HepG2 (cell line): ENCODE measurements around the gene SPTAN1. TPM values are rescaled to one million over a fixed set of nuclear protein-coding genes. Genes with fewer than 3 reads are reported as not detected.

ENCODE experiments used
- ATAC-seq: fragments of 200-7000 bp; cut with Tn5 transposase; 3 replicates; pipeline ENCODE4 v1.9.1; 2020; ENCODE audit warnings: mild to moderate bottlenecking, moderate library complexity
- BruUV-seq: library from RNA; stranded (reverse); fragments of 400-500 nt; replicated peaks from 2 replicates; lab custom pipeline; 2021; lab: Mats Ljungman, UMichigan
- CTCF ChIA-PET: fragments of 300-600 bp; formaldehyde crosslinking; extraction: SDS; loops from one replicate; lab custom pipeline; 2021; ENCODE audit warnings: low total read pairs, inconsistent platforms, low intra/inter-chr PET ratio; lab: Yijun Ruan, JAX
- POLR2A ChIA-PET: fragments of 350-600 bp; sonication (Branson Sonifier 250); formaldehyde crosslinking; loops from one replicate; lab custom pipeline; 2020; ENCODE audit warnings: antibody characterized with exemption, inconsistent platforms; lab: Yijun Ruan, JAX
- DNase-seq: peaks from one replicate; pipeline ENCODE4 v3.0.0-alpha.2; 2015; ENCODE audit warnings: low spot score
- FAIRE-seq: peaks from 3 replicates; lab custom pipeline; 2011; peaks lifted over from hg19 to GRCh38; lab: Jason Lieb, UNC
- H2AFZ ChIP-seq: one replicate; pipeline ENCODE4 v1.6.1; 2011; ENCODE audit warnings: low read length, inconsistent platforms
- H3K27ac ChIP-seq: fragments of 300-600 bp; 3 replicates; pipeline ENCODE4 v1.8.0; 2011; ENCODE audit warnings: mixed run types, mild to moderate bottlenecking, mixed read lengths, low read length, inconsistent platforms; ENCODE audit not compliant: insufficient read depth; ENCODE audit errors: extremely low read length
- H3K27me3 ChIP-seq, 2 experiments: fragments of 200-600 bp in 1 of 2; 2 replicates in 1 of 2; 3 replicates in 1 of 2; pipeline versions ENCODE4 v1.6.0 to v1.8.0; 2011; ENCODE audit warnings: low read length in 2 of 2, mild to moderate bottlenecking in 2 of 2, moderate library complexity in 2 of 2, inconsistent platforms in 1 of 2; ENCODE audit not compliant: insufficient read depth in 2 of 2, control insufficient read depth in 1 of 2
- H3K36me3 ChIP-seq, 2 experiments: fragments of 200-600 bp in 1 of 2; replicated peaks in 1 of 2; 2 replicates in 1 of 2; 3 replicates in 1 of 2; pipeline versions ENCODE4 v1.5.1 to v1.8.0; 2011; ENCODE audit warnings: low read length in 2 of 2, inconsistent platforms in 1 of 2; ENCODE audit not compliant: insufficient read depth in 2 of 2, control insufficient read depth in 1 of 2
- H3K4me1 ChIP-seq: 2 replicates; pipeline ENCODE4 v1.5.1; 2012; ENCODE audit warnings: low read length, inconsistent platforms; ENCODE audit not compliant: insufficient read depth
- H3K4me2 ChIP-seq: 2 replicates; pipeline ENCODE4 v1.6.0; 2011; ENCODE audit warnings: low read depth, low read length, inconsistent platforms
- H3K4me3 ChIP-seq, 3 experiments: fragments of 200-600 bp in 1 of 3; sonication (generic), shearing (Covaris generic) in 1 of 3; replicated peaks in 1 of 3; 2 replicates each; pipeline ENCODE4 v1.5.1; 2011 to 2016; ENCODE audit warnings: low read length in 3 of 3, inconsistent platforms in 2 of 3, low read depth in 2 of 3, mild to moderate bottlenecking in 2 of 3, control low read depth in 1 of 3, mixed read lengths in 1 of 3; ENCODE audit not compliant: insufficient read depth in 1 of 3
- H3K79me2 ChIP-seq: one replicate; pipeline ENCODE4 v1.6.1; 2011; ENCODE audit warnings: low read length, inconsistent platforms; ENCODE audit not compliant: insufficient read depth
- H3K9ac ChIP-seq: 2 replicates; pipeline ENCODE4 v1.6.0; 2011; ENCODE audit warnings: mild to moderate bottlenecking, low read depth, low read length, inconsistent platforms; ENCODE audit not compliant: insufficient read depth
- H3K9me3 ChIP-seq: 2 replicates; pipeline ENCODE4 v1.5.1; 2012; ENCODE audit warnings: mild to moderate bottlenecking, low read length
- H4K20me1 ChIP-seq: 2 replicates; pipeline ENCODE4 v1.6.0; 2011; ENCODE audit warnings: inconsistent platforms, mild to moderate bottlenecking, low read length, moderate library complexity; ENCODE audit not compliant: insufficient read depth
- ATF2 ChIP-seq: sonication (generic); formaldehyde crosslinking; IDR thresholded peaks from 2 replicates; pipeline ENCODE4 v1.4.0; 2020; ENCODE audit warnings: missing genetic modification reagents
- CEBPZ ChIP-seq: IDR thresholded peaks from 2 replicates; pipeline ENCODE4 v1.6.1; 2012; ENCODE audit warnings: low read length, improper control_type of control experiment
- DMAP1 ChIP-seq: IDR thresholded peaks from 2 replicates; pipeline ENCODE4 v1.6.1; 2016
- FOXC1 ChIP-seq: sonication (generic); formaldehyde crosslinking; IDR thresholded peaks from 2 replicates; pipeline ENCODE4 v1.8.0; 2022; ENCODE audit warnings: mild to moderate bottlenecking, missing genetic modification reagents, borderline replicate concordance
- PRDM10 ChIP-seq: sonication (generic); formaldehyde crosslinking; IDR thresholded peaks from 2 replicates; pipeline ENCODE4 v1.4.0; 2020; ENCODE audit warnings: low read depth, missing genetic modification reagents
- ZNF496 ChIP-seq: sonication (generic); formaldehyde crosslinking; IDR thresholded peaks from 2 replicates; pipeline ENCODE4 v1.8.1; 2023; ENCODE audit warnings: mild to moderate bottlenecking, moderate library complexity, missing genetic modification reagents; ENCODE audit not compliant: insufficient replicate concordance
- WGBS: methylation state at CpG from one replicate; pipeline ENCODE4 v1.1.6; 2017; ENCODE audit warnings: low lambda C conversion rate; 5-methylcytosine and 5-hydroxymethylcytosine counted together
- in situ Hi-C: cut with HindIII; loops from 2 replicates; pipeline ENCODE4 v1.10.0; 2017; ENCODE audit warnings: low pct_unique_long_range_greater_than_20kb; ENCODE audit not compliant: extremely low pct_ligation_motif_present
- intact Hi-C: fragments of 100-400 bp; cut with micrococcal nuclease; formaldehyde crosslinking; loops from one replicate; pipeline ENCODE4 v1.10.0; 2022; ENCODE audit not compliant: unreplicated experiment
- polyA plus RNA-seq, 8 experiments: library from polyadenylated mRNA; depleted of rRNA in 3 of 8; stranded (reverse) in 7 of 8; unstranded in 1 of 8; fragments of >200 nt; fragmentation: Illumina TruSeq in 4 of 8; extraction: Trizol in 4 of 8; gene quantifications; 2 replicates each; pipeline versions ENCODE4 v1.2.1 to v1.2.3, GENCODE V29; 2011 to 2016; ENCODE audit warnings: low read depth in 4 of 8, missing spikeins in 1 of 8, mixed read lengths in 1 of 8; ENCODE audit not compliant: insufficient read depth in 1 of 8
- total RNA-seq, 5 experiments: library from RNA; depleted of rRNA; stranded (reverse); fragments of >200 nt; fragmentation: Illumina TruSeq; extraction: Trizol; gene quantifications; 2 replicates each; pipeline ENCODE4 v1.2.3, GENCODE V29; 2016; ENCODE audit warnings: low read depth in 1 of 5
- TF ChIP-seq, protein P1 (sequence below): sonication (generic); formaldehyde crosslinking; IDR thresholded peaks from 2 replicates; pipeline ENCODE4 v1.4.0; 2020; ENCODE audit warnings: missing genetic modification reagents, mild to moderate bottlenecking, borderline replicate concordance
- TF ChIP-seq, protein P2 (sequence below): sonication (generic); formaldehyde crosslinking; IDR thresholded peaks from 2 replicates; pipeline ENCODE4 v1.4.0; 2020; ENCODE audit warnings: missing genetic modification reagents, mild to moderate bottlenecking, borderline replicate concordance

SPTAN1 gene
- total and polyA plus RNA-seq, 2 of the 13 experiments (the other 11 are each of a cell fraction or from before 2014, with no cell fraction given): 106 to 111 TPM

DNA sequence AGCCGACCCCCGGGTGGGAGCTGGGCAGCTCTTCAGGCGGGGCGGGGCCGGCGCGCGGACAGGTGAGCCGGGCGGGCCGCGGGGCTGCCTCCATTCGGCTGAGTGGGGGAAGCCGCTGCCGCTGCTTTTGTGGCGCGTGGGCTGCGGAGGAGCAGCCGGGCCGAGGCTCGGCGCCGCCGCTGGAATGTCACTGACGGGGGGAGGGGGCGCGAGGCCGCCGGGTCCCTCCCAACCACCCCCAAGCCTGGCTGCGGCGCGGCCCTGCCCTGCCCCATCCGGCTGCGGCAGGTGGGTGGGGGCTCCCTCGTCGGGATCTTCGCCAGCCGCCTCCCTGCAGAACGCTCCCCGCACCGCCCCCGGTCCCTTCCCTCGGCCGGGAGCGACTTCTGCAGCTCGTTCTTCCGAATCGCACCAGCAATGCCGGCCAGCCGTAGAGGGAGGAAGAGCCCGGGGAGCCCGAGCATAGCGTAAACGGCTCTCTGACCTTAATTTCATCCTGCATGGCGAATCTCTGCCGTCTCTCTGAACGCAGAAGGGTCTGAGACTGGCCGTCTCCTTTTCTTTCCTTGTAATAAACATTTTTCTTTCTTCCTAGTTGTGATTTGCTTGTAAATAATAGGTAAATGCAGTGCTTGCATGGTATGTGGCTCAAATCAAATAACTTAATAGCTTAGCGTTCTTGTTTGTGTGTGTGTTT is 505 bp downstream of the SPTAN1 start:
- no peaks in the 10 kb centered on the region for H3K36me3 ChIP-seq
- H2AFZ ChIP-seq: no peak overlapping the region
- H3K27ac ChIP-seq: peak overlapping the region; percentile 67
- in situ Hi-C loops (no loop called here), intact Hi-C loops (loop anchor here (2.0 to 5.0 kb wide), 2 partner anchors 51 to 84 kb away; partner anchors contain the start of gene GLE1)
- FAIRE-seq (no peak), ATAC-seq (peak; percentile 25), DNase-seq (no peak)
- no TSS peak for BruUV-seq
- peak overlapping the region; percentile 87 to 95 (median 90) for H3K4me3 ChIP-seq
- CTCF ChIA-PET: no interaction called here
- H3K79me2 ChIP-seq: peaks cover 41% of the 10 kb centered on the region
- 2% methylated on average over 7 of the region's 59 CpGs for WGBS
- H3K27me3 ChIP-seq: no peaks in the 10 kb centered on the region; a peak in 1 of 5 replicates
- peaks cover 22% of the 10 kb centered on the region for H4K20me1 ChIP-seq
- H3K9me3 ChIP-seq: no peaks in the 10 kb centered on the region
- POLR2A ChIA-PET: interaction anchor here (0.7 to 3.1 kb wide), 7 partner anchors 10 to 277 kb away, joined by 3 to 13 read pairs (median 3); partner anchors contain the start of genes GLE1, GOLGA2 and SWI5
- H3K4me2 ChIP-seq: peak overlapping the region; percentile 84
- H3K9ac ChIP-seq: peak overlapping the region; percentile 85
- peaks cover 70% of the 10 kb centered on the region for H3K4me1 ChIP-seq
- TF ChIP-seq, protein P1, sequence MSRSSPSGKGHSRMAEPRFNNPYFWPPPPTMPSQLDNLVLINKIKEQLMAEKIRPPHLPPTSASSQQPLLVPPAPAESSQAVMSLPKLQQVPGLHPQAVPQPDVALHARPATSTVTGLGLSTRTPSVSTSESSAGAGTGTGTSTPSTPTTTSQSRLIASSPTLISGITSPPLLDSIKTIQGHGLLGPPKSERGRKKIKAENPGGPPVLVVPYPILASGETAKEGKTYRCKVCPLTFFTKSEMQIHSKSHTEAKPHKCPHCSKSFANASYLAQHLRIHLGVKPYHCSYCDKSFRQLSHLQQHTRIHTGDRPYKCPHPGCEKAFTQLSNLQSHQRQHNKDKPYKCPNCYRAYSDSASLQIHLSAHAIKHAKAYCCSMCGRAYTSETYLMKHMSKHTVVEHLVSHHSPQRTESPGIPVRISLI: no peak
- no peak for TF ChIP-seq DMAP1 (CRISPR knock-in tag)
- TF ChIP-seq ATF2 (CRISPR knock-in tag): no peak
- TF ChIP-seq PRDM10 (CRISPR knock-in tag): no peak
- no peak for TF ChIP-seq ZNF496 (CRISPR knock-in tag)
- TF ChIP-seq, protein P2, sequence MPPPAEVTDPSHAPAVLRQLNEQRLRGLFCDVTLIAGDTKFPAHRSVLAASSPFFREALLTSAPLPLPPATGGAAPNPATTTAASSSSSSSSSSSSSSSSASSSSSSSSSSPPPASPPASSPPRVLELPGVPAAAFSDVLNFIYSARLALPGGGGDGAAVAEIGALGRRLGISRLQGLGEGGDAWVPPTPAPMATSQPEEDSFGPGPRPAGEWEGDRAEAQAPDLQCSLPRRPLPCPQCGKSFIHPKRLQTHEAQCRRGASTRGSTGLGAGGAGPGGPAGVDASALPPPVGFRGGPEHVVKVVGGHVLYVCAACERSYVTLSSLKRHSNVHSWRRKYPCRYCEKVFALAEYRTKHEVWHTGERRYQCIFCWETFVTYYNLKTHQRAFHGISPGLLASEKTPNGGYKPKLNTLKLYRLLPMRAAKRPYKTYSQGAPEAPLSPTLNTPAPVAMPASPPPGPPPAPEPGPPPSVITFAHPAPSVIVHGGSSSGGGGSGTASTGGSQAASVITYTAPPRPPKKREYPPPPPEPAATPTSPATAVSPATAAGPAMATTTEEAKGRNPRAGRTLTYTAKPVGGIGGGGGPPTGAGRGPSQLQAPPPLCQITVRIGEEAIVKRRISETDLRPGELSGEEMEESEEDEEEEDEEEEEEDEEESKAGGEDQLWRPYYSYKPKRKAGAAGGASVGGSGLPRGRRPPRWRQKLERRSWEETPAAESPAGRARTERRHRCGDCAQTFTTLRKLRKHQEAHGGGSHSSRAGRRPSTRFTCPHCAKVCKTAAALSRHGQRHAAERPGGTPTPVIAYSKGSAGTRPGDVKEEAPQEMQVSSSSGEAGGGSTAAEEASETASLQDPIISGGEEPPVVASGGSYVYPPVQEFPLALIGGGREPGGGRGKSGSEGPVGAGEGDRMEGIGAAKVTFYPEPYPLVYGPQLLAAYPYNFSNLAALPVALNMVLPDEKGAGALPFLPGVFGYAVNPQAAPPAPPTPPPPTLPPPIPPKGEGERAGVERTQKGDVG: no peak
- no peak; the same call in 1 of the 2 replicates for TF ChIP-seq FOXC1 (CRISPR knock-in tag)
- TF ChIP-seq CEBPZ: no peak
